GM18868 (cell line): ENCODE results near the gene TAB2.
A peak's percentile ranks its signal among the peaks of the same experiment; 100 is the strongest.

ENCODE experiments used
- ATAC-seq: cut with Tn5 transposase; IDR thresholded peaks from one replicate; pipeline ENCODE4 v1.9.1; 2021; ENCODE audit warnings: mild to moderate bottlenecking, moderate library complexity; ENCODE audit not compliant: unreplicated experiment

The TAB2 gene

GRCh38 chr6:149317644-149318571, at the start of gene TAB2:
Gene TAB2, plus strand, starts transcription at chr6:149317712. Its CDS starts 52,286 bp downstream, at chr6:149369998.
- peak; percentile 15 for ATAC-seq

- ATAC-seq = no peak
Observed at GRCh38 chr6:149268146-149268545, 49.4 kb upstream of the TAB2 start.

GRCh38 chr6:149268768-149269167, 48.7 kb upstream of the TAB2 start:
- ATAC-seq = no peak

- no peak for ATAC-seq
Observed at GRCh38 chr6:149270616-149271015, 46.9 kb upstream of the TAB2 start.

- peak; percentile 61 for ATAC-seq
Observed at GRCh38 chr6:149271348-149272340, 45.9 kb upstream of the TAB2 start.

GRCh38 chr6:149273318-149273717, 44.2 kb upstream of the TAB2 start:
- ATAC-seq = peak; percentile 35

- ATAC-seq = no peak
Observed at GRCh38 chr6:149275621-149276020, 41.9 kb upstream of the TAB2 start.

GRCh38 chr6:149277621-149278020, 39.9 kb upstream of the TAB2 start:
- no peak for ATAC-seq

- ATAC-seq = no peak
Observed at GRCh38 chr6:149278997-149279396, 38.5 kb upstream of the TAB2 start.

- peak; percentile 64 for ATAC-seq
Observed at GRCh38 chr6:149284904-149285303, 32.6 kb upstream of the TAB2 start.

- ATAC-seq = no peak
Observed at GRCh38 chr6:149285626-149286025, 31.9 kb upstream of the TAB2 start.

GRCh38 chr6:149286905-149287304, 30.6 kb upstream of the TAB2 start:
- no peak for ATAC-seq

GRCh38 chr6:149289192-149289781, 28.2 kb upstream of the TAB2 start:
- no peak for ATAC-seq

- no peak for ATAC-seq
Observed at GRCh38 chr6:149289966-149290365, 27.5 kb upstream of the TAB2 start.

- no peak for ATAC-seq
Observed at GRCh38 chr6:149293244-149293643, 24.3 kb upstream of the TAB2 start.

- ATAC-seq = no peak
Observed at GRCh38 chr6:149300563-149300962, 16.9 kb upstream of the TAB2 start.

GRCh38 chr6:149302723-149303122, 14.8 kb upstream of the TAB2 start:
- ATAC-seq = no peak

- ATAC-seq = no peak
Observed at GRCh38 chr6:149303468-149303867, 14.0 kb upstream of the TAB2 start.

GRCh38 chr6:149305372-149305771, 12.1 kb upstream of the TAB2 start:
- no peak for ATAC-seq

- ATAC-seq = no peak
Observed at GRCh38 chr6:149306967-149307366, 10.5 kb upstream of the TAB2 start.

- no peak for ATAC-seq
Observed at GRCh38 chr6:149311293-149311692, 6.2 kb upstream of the TAB2 start.
